ENCODE measurements around the gene GCK.
A peak's percentile ranks its signal among the peaks of the same experiment; 100 is the strongest.

The GCK gene

GRCh38 chr7:44196450-44196872, 7.2 kb upstream of the GCK start:
- Mint-ChIP-seq H3K9me3 (no peaks in the 10 kb centered on the region), H3K4me1 (peaks cover 8% of the 10 kb centered on the region)
- ATAC-seq, result no peak

GRCh38 chr7:44195889-44196288, 6.7 kb upstream of the GCK start:
- Mint-ChIP-seq H3K27ac (no peak overlapping the region), H3K4me1 (peaks cover 7% of the 10 kb centered on the region), H3K36me3 (no peaks in the 10 kb centered on the region), H3K4me3 (no peak overlapping the region), H3K9me3 (no peaks in the 10 kb centered on the region)
- no peak for ATAC-seq
- DNase-seq (ENCODE audit: low spot score in 2 of 2), result no peak

More at GRCh38 chr7:44196450-44196872, 7.2 kb upstream of the GCK start:
- DNase-seq (ENCODE audit: low spot score in 2 of 2), result peak in 1 of 2 donors; percentile 64
- Mint-ChIP-seq H3K4me3 (no peak overlapping the region), H3K27ac (no peak overlapping the region), H3K36me3 (no peaks in the 10 kb centered on the region)

- peaks cover 7% of the 10 kb centered on the region for H3K4me1 Mint-ChIP-seq
- H3K4me3 Mint-ChIP-seq, result no peak overlapping the region
- DNase-seq (ENCODE audit: low spot score in 2 of 2), result no peak
- no peaks in the 10 kb centered on the region for H3K36me3 Mint-ChIP-seq
- no peak overlapping the region for H3K27ac Mint-ChIP-seq
- H3K9me3 Mint-ChIP-seq, result no peaks in the 10 kb centered on the region
- ATAC-seq, result no peak
Measured at GRCh38 chr7:44194562-44195145, 5.4 kb upstream of the GCK start.

DNA sequence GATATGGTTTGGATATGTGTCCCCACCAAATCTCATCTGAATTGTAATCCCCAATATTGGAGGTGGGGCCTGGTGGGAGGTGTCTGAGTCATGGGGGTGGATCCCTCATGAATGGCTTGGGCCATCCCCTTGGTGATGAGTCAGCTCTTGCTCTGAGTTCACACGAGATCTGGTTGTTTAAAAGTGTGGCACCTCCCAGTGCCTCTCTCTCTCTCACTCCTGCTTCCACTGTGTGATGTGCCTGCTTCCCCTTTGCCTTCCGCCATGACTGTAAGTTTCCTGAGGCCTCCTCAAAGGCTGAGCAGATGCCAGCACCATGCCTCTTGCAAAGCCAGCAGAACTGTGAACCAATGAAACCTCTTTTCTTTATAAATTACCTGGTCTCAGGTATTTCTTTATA, 4.8 kb upstream of the GCK start:
- H3K36me3 Mint-ChIP-seq, result no peaks in the 10 kb centered on the region
- no peak overlapping the region for H3K27ac Mint-ChIP-seq
- no peaks in the 10 kb centered on the region for H3K9me3 Mint-ChIP-seq
- H3K4me1 Mint-ChIP-seq, result peaks cover 7% of the 10 kb centered on the region
- peak; percentile 69 for ATAC-seq
- no peak overlapping the region for H3K4me3 Mint-ChIP-seq
- no peak for DNase-seq (ENCODE audit: low spot score in 2 of 2)

DNA sequence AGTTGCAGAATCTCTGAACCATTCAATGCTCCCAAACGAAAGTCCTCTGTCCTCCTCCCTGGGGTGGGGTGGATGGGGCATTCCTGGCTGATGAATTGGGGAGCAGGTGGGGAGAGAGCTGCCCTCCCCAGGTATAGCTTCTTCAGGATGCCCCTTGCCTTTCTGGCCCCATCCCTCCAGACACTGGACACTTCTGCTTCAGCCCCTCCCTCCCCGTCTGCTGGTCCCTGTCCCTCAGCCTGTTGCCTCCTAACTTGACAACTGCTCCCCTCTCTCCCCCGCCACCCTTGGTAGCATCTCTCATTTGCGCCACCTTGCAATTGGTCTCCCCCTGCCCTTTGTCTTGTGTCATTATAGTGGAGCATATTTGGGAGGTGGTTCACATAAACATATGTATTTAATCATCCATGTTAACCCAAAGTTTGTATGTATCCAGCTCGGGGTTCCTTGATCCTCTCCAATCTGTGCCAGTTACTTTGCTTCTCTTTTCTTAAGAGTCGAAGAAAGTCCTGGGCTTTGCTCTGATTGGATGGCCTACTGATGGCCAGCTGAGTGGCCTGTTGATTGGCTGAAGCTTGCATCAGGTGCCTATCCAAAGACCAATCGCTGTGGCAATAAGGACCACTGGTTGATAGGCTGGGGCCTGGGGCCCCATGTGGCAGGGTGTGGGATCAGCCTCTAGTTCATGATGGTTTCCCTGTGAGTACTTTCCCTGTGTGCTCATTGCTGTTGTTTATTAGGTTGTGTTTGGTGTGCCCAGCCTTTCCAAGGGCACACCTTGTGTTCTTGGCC, 4.0 kb upstream of the GCK start:
- ATAC-seq (peak; percentile 36), DNase-seq (ENCODE audit: low spot score in 2 of 2) (no peak)
- H3K36me3 Mint-ChIP-seq, result no peaks in the 10 kb centered on the region
- no peaks in the 10 kb centered on the region for H3K9me3 Mint-ChIP-seq
- peaks cover 7% of the 10 kb centered on the region for H3K4me1 Mint-ChIP-seq
- no peak overlapping the region for H3K27ac Mint-ChIP-seq
- no peak overlapping the region for H3K4me3 Mint-ChIP-seq

DNA sequence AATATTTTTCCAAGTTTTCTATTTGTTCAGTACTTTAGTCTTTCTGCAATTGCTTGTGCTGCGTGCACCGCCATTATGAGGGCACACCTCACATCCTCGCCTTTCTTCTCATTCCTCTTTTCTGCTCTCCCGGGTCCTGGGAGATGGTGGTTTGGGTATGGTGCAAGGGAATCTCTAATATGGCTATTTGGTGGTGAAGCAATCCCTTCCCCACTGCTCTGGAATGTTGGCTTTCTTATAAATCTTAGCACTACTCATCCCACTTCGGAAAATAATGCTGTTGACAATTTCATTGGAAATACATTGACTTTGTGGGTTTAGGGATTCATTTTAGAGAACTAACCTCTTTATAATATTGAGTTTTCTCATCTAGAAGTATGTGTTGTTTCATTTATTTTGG, 1.9 kb upstream of the GCK start:
- Mint-ChIP-seq H3K9me3 (no peaks in the 10 kb centered on the region), H3K36me3 (no peaks in the 10 kb centered on the region), H3K27ac (no peak overlapping the region), H3K4me3 (no peak overlapping the region), H3K4me1 (peaks cover 7% of the 10 kb centered on the region)
- DNase-seq (ENCODE audit: low spot score in 2 of 2) (no peak), ATAC-seq (no peak)

DNA sequence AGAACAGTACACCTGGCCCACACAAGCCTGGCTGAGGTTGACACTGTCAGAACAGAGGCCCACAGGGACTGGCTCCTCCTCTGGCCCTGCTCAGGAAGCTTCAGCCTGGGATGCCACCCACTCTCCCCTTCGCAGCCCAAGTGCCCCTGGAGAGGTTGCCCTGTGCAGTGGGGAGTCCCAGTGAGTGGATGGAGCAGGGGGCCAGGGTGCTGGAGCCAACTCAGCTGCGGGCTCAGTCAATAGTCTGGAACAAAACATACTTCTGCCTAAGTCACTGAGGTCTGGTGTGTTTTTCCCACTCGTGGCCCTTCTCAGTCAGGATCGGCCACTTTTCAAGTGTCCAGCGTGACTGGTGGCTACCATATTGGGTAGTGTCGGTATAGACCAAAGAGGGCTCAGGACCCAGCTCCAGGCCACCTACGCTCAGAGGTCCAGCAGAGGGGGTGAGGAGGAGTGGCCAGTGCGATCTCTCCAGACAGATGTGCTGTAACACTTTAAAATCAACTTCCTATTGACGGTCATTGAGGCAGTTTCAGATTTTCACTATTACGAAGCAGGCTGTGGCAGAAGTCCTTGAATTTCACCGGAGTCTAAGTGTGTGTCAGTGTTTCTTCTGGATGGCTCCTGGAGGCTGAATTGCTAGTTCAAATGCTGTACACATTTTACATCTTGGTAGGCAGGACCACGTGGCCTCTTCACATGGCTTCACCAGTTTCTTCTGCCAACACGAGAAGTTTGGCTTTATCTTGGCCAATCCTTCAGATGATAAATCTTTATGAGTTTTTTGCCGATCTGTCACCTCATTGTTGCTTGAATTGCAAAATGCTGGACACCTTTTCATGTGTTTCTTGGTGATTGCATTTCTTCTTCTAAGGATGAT, 994 bp upstream of the GCK start:
- ATAC-seq (no peak), DNase-seq (ENCODE audit: low spot score in 2 of 2) (no peak)
- no peak overlapping the region for H3K27ac Mint-ChIP-seq
- no peaks in the 10 kb centered on the region for H3K36me3 Mint-ChIP-seq
- H3K4me3 Mint-ChIP-seq, result no peak overlapping the region
- H3K9me3 Mint-ChIP-seq, result no peaks in the 10 kb centered on the region
- H3K4me1 Mint-ChIP-seq, result peaks cover 7% of the 10 kb centered on the region

GRCh38 chr7:44188480-44189225, 586 bp downstream of the GCK start:
- no peak overlapping the region for H3K27ac Mint-ChIP-seq
- DNase-seq (ENCODE audit: low spot score in 2 of 2) (no peak), ATAC-seq (no peak)
- no peaks in the 10 kb centered on the region for H3K36me3 Mint-ChIP-seq
- H3K9me3 Mint-ChIP-seq, result no peaks in the 10 kb centered on the region
- H3K4me3 Mint-ChIP-seq, result no peak overlapping the region
- H3K4me1 Mint-ChIP-seq, result peaks cover under 1% of the 10 kb centered on the region

- no peak overlapping the region for H3K27ac Mint-ChIP-seq
- no peaks in the 10 kb centered on the region for H3K4me1 Mint-ChIP-seq
- H3K36me3 Mint-ChIP-seq, result no peaks in the 10 kb centered on the region
- H3K4me3 Mint-ChIP-seq, result no peak overlapping the region
- DNase-seq (ENCODE audit: low spot score in 2 of 2), result no peak
- H3K9me3 Mint-ChIP-seq, result no peaks in the 10 kb centered on the region
- ATAC-seq, result no peak
Measured at GRCh38 chr7:44187636-44188416, 1.4 kb downstream of the GCK start.

DNA sequence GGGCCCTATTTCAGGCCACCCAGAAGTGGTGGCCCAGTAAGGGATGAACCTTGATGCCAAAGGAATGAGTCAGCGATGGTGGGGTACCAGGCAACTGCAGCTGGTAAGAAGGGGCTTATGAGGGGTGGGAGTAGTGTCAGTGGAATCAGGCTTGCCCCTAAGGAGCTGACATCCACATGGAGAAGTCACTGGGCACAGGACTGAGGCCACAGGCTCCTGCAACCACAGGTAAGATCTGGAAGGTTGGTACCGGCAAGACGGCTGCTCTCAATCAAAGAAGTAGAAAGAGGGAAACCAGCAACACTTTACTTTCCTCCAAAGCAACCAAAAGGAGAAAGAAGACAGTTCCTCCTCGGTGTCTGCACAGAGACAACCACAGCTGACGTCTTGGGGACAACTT, 2.5 kb downstream of the GCK start:
- Mint-ChIP-seq H3K4me3 (no peak overlapping the region), H3K4me1 (no peaks in the 10 kb centered on the region), H3K9me3 (no peaks in the 10 kb centered on the region), H3K27ac (no peak overlapping the region), H3K36me3 (no peaks in the 10 kb centered on the region)
- no peak for DNase-seq (ENCODE audit: low spot score in 2 of 2)
- ATAC-seq, result no peak

DNA sequence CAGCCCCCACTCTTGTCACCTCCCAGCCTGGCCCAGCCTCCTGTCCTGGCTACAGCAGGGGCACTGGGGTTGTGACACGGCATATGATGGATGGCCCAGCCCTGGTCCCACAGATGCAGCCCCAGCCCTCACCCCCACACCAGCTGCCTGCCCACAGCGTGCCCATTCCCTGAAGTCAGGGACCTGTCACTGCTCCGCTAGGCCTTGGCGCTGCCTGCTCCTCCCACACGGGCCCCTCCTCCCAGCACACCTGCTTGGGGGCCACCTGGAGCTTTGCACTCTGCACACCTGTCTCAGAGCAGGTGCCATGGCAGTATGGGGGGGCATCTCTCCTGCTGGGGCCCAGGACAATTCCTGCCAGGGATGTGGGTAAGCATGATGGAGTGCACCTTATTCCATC, 3.5 kb downstream of the GCK start:
- Mint-ChIP-seq H3K36me3 (no peaks in the 10 kb centered on the region), H3K4me3 (no peak overlapping the region), H3K27ac (no peak overlapping the region), H3K9me3 (no peaks in the 10 kb centered on the region), H3K4me1 (no peaks in the 10 kb centered on the region)
- DNase-seq (ENCODE audit: low spot score in 2 of 2) (no peak), ATAC-seq (no peak)

GRCh38 chr7:44184873-44185446, 4.3 kb downstream of the GCK start:
- Mint-ChIP-seq H3K9me3 (no peaks in the 10 kb centered on the region), H3K27ac (no peak overlapping the region), H3K4me1 (no peaks in the 10 kb centered on the region), H3K36me3 (no peaks in the 10 kb centered on the region), H3K4me3 (no peak overlapping the region)
- DNase-seq (ENCODE audit: low spot score in 2 of 2) (no peak), ATAC-seq (no peak)

GRCh38 chr7:44184206-44184872, 4.9 kb downstream of the GCK start:
- Mint-ChIP-seq H3K4me1 (no peaks in the 10 kb centered on the region), H3K27ac (no peak overlapping the region), H3K9me3 (no peaks in the 10 kb centered on the region), H3K4me3 (no peak overlapping the region), H3K36me3 (no peaks in the 10 kb centered on the region)
- DNase-seq (ENCODE audit: low spot score in 2 of 2) (no peak), ATAC-seq (no peak)

DNA sequence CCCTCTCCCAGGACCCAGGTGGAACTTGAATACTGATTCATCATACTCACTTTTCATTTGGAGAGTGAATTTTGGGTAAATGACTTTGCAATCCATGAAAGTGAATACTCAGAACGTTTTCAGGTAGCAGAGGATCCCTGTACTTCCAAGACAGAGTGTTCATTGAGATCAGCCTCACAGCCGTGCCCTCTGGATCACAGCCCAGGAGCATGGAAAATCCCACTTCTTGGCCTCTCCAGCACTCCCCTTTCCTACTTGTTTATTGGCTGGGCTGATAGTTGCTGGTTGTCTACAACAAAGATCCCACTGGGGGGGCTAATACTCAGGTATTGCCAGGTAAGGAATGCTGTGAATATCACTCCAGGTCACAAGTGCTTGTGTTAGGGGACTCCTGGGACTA, 5.9 kb downstream of the GCK start:
- ATAC-seq, result no peak
- no peak overlapping the region for H3K27ac Mint-ChIP-seq
- no peak for DNase-seq (ENCODE audit: low spot score in 2 of 2)
- no peaks in the 10 kb centered on the region for H3K36me3 Mint-ChIP-seq
- H3K4me3 Mint-ChIP-seq, result no peak overlapping the region
- no peaks in the 10 kb centered on the region for H3K4me1 Mint-ChIP-seq
- H3K9me3 Mint-ChIP-seq, result no peaks in the 10 kb centered on the region
